ENCODE data around the gene TPTE.
"Not testable (repeated sequence)": the region's sequence is repeated elsewhere in the genome, so short reads cannot be mapped to it uniquely, and the experiment has no call there.

- TF ChIP-seq, protein P1, sequence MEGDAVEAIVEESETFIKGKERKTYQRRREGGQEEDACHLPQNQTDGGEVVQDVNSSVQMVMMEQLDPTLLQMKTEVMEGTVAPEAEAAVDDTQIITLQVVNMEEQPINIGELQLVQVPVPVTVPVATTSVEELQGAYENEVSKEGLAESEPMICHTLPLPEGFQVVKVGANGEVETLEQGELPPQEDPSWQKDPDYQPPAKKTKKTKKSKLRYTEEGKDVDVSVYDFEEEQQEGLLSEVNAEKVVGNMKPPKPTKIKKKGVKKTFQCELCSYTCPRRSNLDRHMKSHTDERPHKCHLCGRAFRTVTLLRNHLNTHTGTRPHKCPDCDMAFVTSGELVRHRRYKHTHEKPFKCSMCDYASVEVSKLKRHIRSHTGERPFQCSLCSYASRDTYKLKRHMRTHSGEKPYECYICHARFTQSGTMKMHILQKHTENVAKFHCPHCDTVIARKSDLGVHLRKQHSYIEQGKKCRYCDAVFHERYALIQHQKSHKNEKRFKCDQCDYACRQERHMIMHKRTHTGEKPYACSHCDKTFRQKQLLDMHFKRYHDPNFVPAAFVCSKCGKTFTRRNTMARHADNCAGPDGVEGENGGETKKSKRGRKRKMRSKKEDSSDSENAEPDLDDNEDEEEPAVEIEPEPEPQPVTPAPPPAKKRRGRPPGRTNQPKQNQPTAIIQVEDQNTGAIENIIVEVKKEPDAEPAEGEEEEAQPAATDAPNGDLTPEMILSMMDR (IDR thresholded peaks at IDR 0.05), result not testable (repeated sequence)
- TF ChIP-seq POLR2A (IDR thresholded peaks at IDR 0.05), result not testable (repeated sequence)
Observed at GRCh38 chr21:10516889-10517288, 4.5 kb upstream of the TPTE start.
